ENCODE results near the gene TMC6. TPM values are rescaled to one million over a fixed set of nuclear protein-coding genes. Genes with fewer than 3 reads are reported as not detected.

Gene TMC6
- total RNA-seq, 2 experiments from 2014 or later: 124 to 258 TPM

- POLR2A ChIA-PET: interaction anchor here (0.5 to 1.8 kb wide), 4 partner anchors 42 to 87 kb away, joined by 3 to 6 read pairs (median 4); no protein-coding TSS in a partner anchor
- Histone ChIP-seq H3K4me1 (ENCODE audit: insufficient read depth, low read length, poor library complexity, severe bottlenecking) (peaks cover 77% of the 10 kb centered on the region), H3K4me2 (ENCODE audit: low read length) (peak overlapping the region; percentile 96), H3K9me3 (ENCODE audit: low read length) (no peaks in the 10 kb centered on the region), H3K27ac (ENCODE audit: low read depth, low read length, poor library complexity, severe bottlenecking) (peak overlapping the region; percentile 91), H4K20me1 (ENCODE audit: insufficient read depth, low read length) (0 out of 2 replicates have a peak, but pooled peaks cover 4% of the 10 kb centered on the region), H3K79me2 (ENCODE audit: insufficient read depth, low read depth, low read length) (peaks cover 15% of the 10 kb centered on the region; the same call in 1 of the 2 replicates), H3K4me3 (ENCODE audit: low read depth, low read length, poor library complexity, severe bottlenecking) (peak overlapping the region; percentile 81), H3K9me2 (ENCODE audit: insufficient read depth, low read length) (no peaks in the 10 kb centered on the region), H2AFZ (ENCODE audit: low read length) (peak overlapping the region; percentile 33; the same call in 1 of the 2 replicates), H3K36me3 (ENCODE audit: insufficient read depth, low read length) (peaks cover 19% of the 10 kb centered on the region)
- no TSS peak for BruUV-seq (replicated peaks)
- TF ChIP-seq CTCF (conservative IDR thresholded peaks at IDR 0.05; ENCODE audit: low read length): no peak
- TF ChIP-seq EZH2phosphoT487 (IDR thresholded peaks at IDR 0.05; ENCODE audit: borderline replicate concordance, low read depth, low read length): no peak
- DNase-seq (ENCODE audit: low spot score): peak; percentile 40
- CTCF ChIA-PET (ENCODE audit: unreplicated experiment): interaction anchor here (0.6 kb wide), 1 partner anchor 19 kb away, joined by 3 read pairs; no protein-coding TSS in a partner anchor
- intact Hi-C loops (cut with micrococcal nuclease; ENCODE audit: unreplicated experiment): loop anchor here (1.0 to 5.0 kb wide), 2 partner anchors 25 to 681 kb away; no protein-coding TSS in a partner anchor
Measured at GRCh38 chr17:78127888-78128550, 536 bp downstream of the TMC6 start.

- ChIA-PET POLR2A (interaction anchor here (0.5 to 1.8 kb wide), 4 partner anchors 42 to 87 kb away, joined by 3 to 6 read pairs (median 4); no protein-coding TSS in a partner anchor), CTCF (ENCODE audit: unreplicated experiment) (interaction anchor here (0.6 to 1.7 kb wide), 3 partner anchors 14 to 66 kb away, joined by 3 to 5 read pairs (median 3); no protein-coding TSS in a partner anchor)
- Histone ChIP-seq H4K20me1 (ENCODE audit: insufficient read depth, low read length) (no peaks in the 10 kb centered on the region), H3K4me3 (ENCODE audit: low read depth, low read length, poor library complexity, severe bottlenecking) (peak overlapping the region; percentile 81), H3K4me1 (ENCODE audit: insufficient read depth, low read length, poor library complexity, severe bottlenecking) (peaks cover 72% of the 10 kb centered on the region), H2AFZ (ENCODE audit: low read length) (no peak overlapping the region; the same call in 1 of the 2 replicates), H3K79me2 (ENCODE audit: insufficient read depth, low read depth, low read length) (peaks cover 15% of the 10 kb centered on the region; the same call in 1 of the 2 replicates), H3K9me3 (ENCODE audit: low read length) (no peaks in the 10 kb centered on the region), H3K27ac (ENCODE audit: low read depth, low read length, poor library complexity, severe bottlenecking) (peak overlapping the region; percentile 91), H3K36me3 (ENCODE audit: insufficient read depth, low read length) (peaks cover 21% of the 10 kb centered on the region), H3K4me2 (ENCODE audit: low read length) (peak overlapping the region; percentile 96), H3K9me2 (ENCODE audit: insufficient read depth, low read length) (no peaks in the 10 kb centered on the region)
- TF ChIP-seq CTCF (conservative IDR thresholded peaks at IDR 0.05; ENCODE audit: low read length): no peak
- TF ChIP-seq EZH2phosphoT487 (IDR thresholded peaks at IDR 0.05; ENCODE audit: borderline replicate concordance, low read depth, low read length): no peak
- intact Hi-C loops (cut with micrococcal nuclease; ENCODE audit: unreplicated experiment): loop anchor here (5.0 kb wide), 1 partner anchor 680 kb away; no protein-coding TSS in a partner anchor
- DNase-seq (ENCODE audit: low spot score): peak; percentile 89
- BruUV-seq (replicated peaks): no TSS peak
Measured at GRCh38 chr17:78127239-78127887, 1.2 kb downstream of the TMC6 start.

Data from OCI-LY7 (cell line).